Keratinocyte (primary cell): ENCODE data around the gene NCS1. TPM values are rescaled to one million over a fixed set of nuclear protein-coding genes. Genes with fewer than 3 reads are reported as not detected.

Source experiments
- DNase-seq: peaks from one replicate; pipeline ENCODE4 v3.0.0-alpha.2; 2011; ENCODE audit warnings: low read depth, missing footprints, low spot score
- FAIRE-seq: peaks from 2 replicates; lab custom pipeline; 2011; peaks lifted over from hg19 to GRCh38; lab: Jason Lieb, UNC
- H2AFZ ChIP-seq: 2 replicates; pipeline ENCODE4 v1.6.0; 2012; ENCODE audit warnings: low read length, control low read depth, inconsistent platforms; ENCODE audit not compliant: control insufficient read depth
- H3K27ac ChIP-seq: 2 replicates; pipeline ENCODE4 v1.5.1; 2011; ENCODE audit warnings: low read length; ENCODE audit not compliant: control insufficient read depth, insufficient read depth
- H3K27me3 ChIP-seq: 3 replicates; pipeline ENCODE4 v1.6.0; 2011; ENCODE audit warnings: low read length; ENCODE audit not compliant: control insufficient read depth, insufficient read depth; ENCODE audit errors: extremely low read depth
- H3K36me3 ChIP-seq, 2 experiments: 2 replicates in 1 of 2; 3 replicates in 1 of 2; pipeline ENCODE4 v1.5.1; 2011; ENCODE audit warnings: low read length in 2 of 2, mild to moderate bottlenecking in 1 of 2; ENCODE audit not compliant: control insufficient read depth in 2 of 2, insufficient read depth in 2 of 2; ENCODE audit errors: extremely low read depth in 1 of 2
- H3K4me1 ChIP-seq: 3 replicates; pipeline ENCODE4 v1.5.1; 2011; ENCODE audit warnings: low read length; ENCODE audit not compliant: control insufficient read depth, insufficient read depth; ENCODE audit errors: extremely low read depth
- H3K4me2 ChIP-seq: 3 replicates; pipeline ENCODE4 v1.6.0; 2011; ENCODE audit warnings: low read depth, low read length; ENCODE audit not compliant: control insufficient read depth, insufficient read depth; ENCODE audit errors: extremely low read depth
- H3K4me3 ChIP-seq, 3 experiments: fragments of 200-600 bp in 1 of 3; sonication (generic) in 1 of 3; 2 replicates in 2 of 3; 3 replicates in 1 of 3; pipeline ENCODE4 v1.5.1; 2011 to 2016; ENCODE audit warnings: low read length in 3 of 3, mild to moderate bottlenecking in 3 of 3, control low read depth in 2 of 3, inconsistent platforms in 1 of 3, low read depth in 1 of 3, mixed read lengths in 1 of 3, mixed run types in 1 of 3, moderate library complexity in 1 of 3; ENCODE audit not compliant: control insufficient read depth in 2 of 3, insufficient read depth in 2 of 3; ENCODE audit errors: extremely low read depth in 1 of 3
- H3K79me2 ChIP-seq: 2 replicates; pipeline ENCODE4 v1.6.0; 2012; ENCODE audit warnings: low read length; ENCODE audit not compliant: control insufficient read depth, insufficient read depth
- H3K9ac ChIP-seq: 3 replicates; pipeline ENCODE4 v1.6.0; 2011; ENCODE audit warnings: low read length; ENCODE audit not compliant: control insufficient read depth, insufficient read depth; ENCODE audit errors: extremely low read depth
- H3K9me1 ChIP-seq: 3 replicates; pipeline ENCODE4 v1.6.0; 2011; ENCODE audit warnings: low read length; ENCODE audit not compliant: control insufficient read depth, insufficient read depth; ENCODE audit errors: extremely low read depth
- H3K9me3 ChIP-seq: 2 replicates; pipeline ENCODE4 v1.5.1; 2012; ENCODE audit warnings: low read depth, low read length; ENCODE audit not compliant: control insufficient read depth
- H4K20me1 ChIP-seq: 3 replicates; pipeline ENCODE4 v1.6.0; 2011; ENCODE audit warnings: low read length; ENCODE audit not compliant: control insufficient read depth, insufficient read depth; ENCODE audit errors: extremely low read depth
- EZH2 ChIP-seq: IDR thresholded peaks from one replicate; pipeline ENCODE4 v1.6.1; 2012; ENCODE audit warnings: inconsistent platforms, mild to moderate bottlenecking, low read length, moderate library complexity
- dilution Hi-C: fragments of 300-500 bp; cut with MboI; formaldehyde crosslinking; loops from one replicate; pipeline ENCODE4 v1.7.0; 2020; ENCODE audit warnings: low sequenced_read_pairs; ENCODE audit not compliant: extremely low pct_ligation_motif_present
- polyA plus RNA-seq, 5 experiments: library from polyadenylated mRNA; depleted of rRNA in 3 of 5; stranded (reverse) in 3 of 5; stranded (forward) in 1 of 5; unstranded in 1 of 5; fragments of >200 nt; gene quantifications; 1 replicate in 1 of 5; 2 replicates in 3 of 5; 3 replicates in 1 of 5; pipeline versions ENCODE4 v1.2.1 to v1.2.3, GENCODE V29; 2011 to 2012; ENCODE audit warnings: missing spikeins in 2 of 5, low read depth in 1 of 5, low replicate concordance in 1 of 5
- TF ChIP-seq, protein P1 (sequence below), 3 experiments: IDR thresholded peaks in 1 of 3; conservative IDR thresholded peaks in 1 of 3; optimal IDR thresholded peaks in 1 of 3; 2 replicates in 2 of 3; 3 replicates in 1 of 3; pipeline versions ENCODE3 to v1.5.1; 2011; ENCODE audit warnings: low read length in 3 of 3, mild to moderate bottlenecking in 3 of 3, moderate library complexity in 2 of 3, control low read depth in 1 of 3, inconsistent platforms in 1 of 3; ENCODE audit not compliant: insufficient read depth in 2 of 3; ENCODE audit errors: extremely low read depth in 1 of 3

Gene NCS1
- polyA plus RNA-seq, 1 donor (not counting 4 experiments of a cell fraction or from before 2014, with no cell fraction given) = 49.1 TPM

- TF ChIP-seq, protein P1, sequence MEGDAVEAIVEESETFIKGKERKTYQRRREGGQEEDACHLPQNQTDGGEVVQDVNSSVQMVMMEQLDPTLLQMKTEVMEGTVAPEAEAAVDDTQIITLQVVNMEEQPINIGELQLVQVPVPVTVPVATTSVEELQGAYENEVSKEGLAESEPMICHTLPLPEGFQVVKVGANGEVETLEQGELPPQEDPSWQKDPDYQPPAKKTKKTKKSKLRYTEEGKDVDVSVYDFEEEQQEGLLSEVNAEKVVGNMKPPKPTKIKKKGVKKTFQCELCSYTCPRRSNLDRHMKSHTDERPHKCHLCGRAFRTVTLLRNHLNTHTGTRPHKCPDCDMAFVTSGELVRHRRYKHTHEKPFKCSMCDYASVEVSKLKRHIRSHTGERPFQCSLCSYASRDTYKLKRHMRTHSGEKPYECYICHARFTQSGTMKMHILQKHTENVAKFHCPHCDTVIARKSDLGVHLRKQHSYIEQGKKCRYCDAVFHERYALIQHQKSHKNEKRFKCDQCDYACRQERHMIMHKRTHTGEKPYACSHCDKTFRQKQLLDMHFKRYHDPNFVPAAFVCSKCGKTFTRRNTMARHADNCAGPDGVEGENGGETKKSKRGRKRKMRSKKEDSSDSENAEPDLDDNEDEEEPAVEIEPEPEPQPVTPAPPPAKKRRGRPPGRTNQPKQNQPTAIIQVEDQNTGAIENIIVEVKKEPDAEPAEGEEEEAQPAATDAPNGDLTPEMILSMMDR (optimal IDR thresholded peaks at IDR 0.05 in 1 of 3, IDR thresholded peaks at IDR 0.05 in 1 of 3, conservative IDR thresholded peaks at IDR 0.05 in 1 of 3; ENCODE audit: extremely low read depth in 1 of 3, insufficient read depth in 2 of 3, low read length in 3 of 3) = no peak
- no peak for TF ChIP-seq EZH2
- Histone ChIP-seq H2AFZ (no peak overlapping the region), H3K9me3 (no peaks in the 10 kb centered on the region), H3K4me3 (no peak overlapping the region), H3K27ac (no peak overlapping the region), H3K4me2 (no peak overlapping the region), H3K4me1 (peaks cover 6% of the 10 kb centered on the region), H3K36me3 (no peaks in the 10 kb centered on the region), H3K9me1 (no peaks in the 10 kb centered on the region), H4K20me1 (no peaks in the 10 kb centered on the region), H3K79me2 (no peaks in the 10 kb centered on the region), H3K9ac (no peak overlapping the region), H3K27me3 (no peaks in the 10 kb centered on the region)
- dilution Hi-C loops = no loop called here
- FAIRE-seq = no peak
- no peak for DNase-seq
Observed at GRCh38 chr9:130155647-130156046, 16.6 kb upstream of the NCS1 start.

DNA sequence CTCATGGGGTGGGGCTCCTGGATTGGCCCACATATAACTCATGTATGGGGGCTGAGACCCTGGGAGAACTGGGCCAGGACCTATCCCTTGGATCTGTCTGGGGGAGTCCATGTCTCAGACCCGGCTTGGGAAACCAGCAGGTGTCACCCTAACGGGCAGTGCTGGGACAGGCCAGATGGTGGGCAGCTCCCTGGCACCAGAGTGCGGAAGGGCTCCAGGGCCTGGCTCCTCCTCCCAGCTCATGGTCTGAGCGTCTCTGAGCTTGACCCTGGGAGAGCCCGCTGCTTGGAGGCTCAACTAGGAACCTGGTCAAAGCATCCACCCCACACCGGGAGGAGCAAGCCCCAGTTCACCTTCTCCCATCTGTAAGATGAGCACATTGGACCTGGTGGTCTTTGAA lies 15.5 kb upstream of the NCS1 start:
- no peak overlapping the region for H3K27ac ChIP-seq
- DNase-seq (no peak), FAIRE-seq (no peak)
- no peaks in the 10 kb centered on the region for H3K27me3 ChIP-seq
- H3K4me2 ChIP-seq = no peak overlapping the region
- TF ChIP-seq EZH2 = no peak
- TF ChIP-seq, protein P1 (optimal IDR thresholded peaks at IDR 0.05 in 1 of 3, IDR thresholded peaks at IDR 0.05 in 1 of 3, conservative IDR thresholded peaks at IDR 0.05 in 1 of 3; ENCODE audit: extremely low read depth in 1 of 3, insufficient read depth in 2 of 3, low read length in 3 of 3) = peak in 1 of 3 experiments; percentile 26
- no peaks in the 10 kb centered on the region for H3K9me3 ChIP-seq
- no peak overlapping the region for H3K9ac ChIP-seq
- no peak overlapping the region for H2AFZ ChIP-seq
- no peaks in the 10 kb centered on the region for H3K9me1 ChIP-seq
- dilution Hi-C loops = no loop called here
- H4K20me1 ChIP-seq = no peaks in the 10 kb centered on the region
- no peaks in the 10 kb centered on the region for H3K36me3 ChIP-seq
- H3K79me2 ChIP-seq = no peaks in the 10 kb centered on the region
- no peaks in the 10 kb centered on the region for H3K4me1 ChIP-seq
- no peak overlapping the region for H3K4me3 ChIP-seq
